Stimulated activated CD4-positive, alpha-beta T cell treated with anti-CD3 and anti-CD28 coated beads, TNF-alpha, amount 100 ng/mL, for 24 hours (primary cell): Measurements from ENCODE around the gene PRDM7.
"Not testable (repeated sequence)": the region's sequence is repeated elsewhere in the genome, so short reads cannot be mapped to it uniquely, and the experiment has no call there.

ENCODE experiments used
- DNase-seq, 3 experiments: peaks; one replicate each; pipeline ENCODE4 v3.0.0-alpha.2; 2020; ENCODE audit warnings: low read depth in 3 of 3

Gene PRDM7

DNA sequence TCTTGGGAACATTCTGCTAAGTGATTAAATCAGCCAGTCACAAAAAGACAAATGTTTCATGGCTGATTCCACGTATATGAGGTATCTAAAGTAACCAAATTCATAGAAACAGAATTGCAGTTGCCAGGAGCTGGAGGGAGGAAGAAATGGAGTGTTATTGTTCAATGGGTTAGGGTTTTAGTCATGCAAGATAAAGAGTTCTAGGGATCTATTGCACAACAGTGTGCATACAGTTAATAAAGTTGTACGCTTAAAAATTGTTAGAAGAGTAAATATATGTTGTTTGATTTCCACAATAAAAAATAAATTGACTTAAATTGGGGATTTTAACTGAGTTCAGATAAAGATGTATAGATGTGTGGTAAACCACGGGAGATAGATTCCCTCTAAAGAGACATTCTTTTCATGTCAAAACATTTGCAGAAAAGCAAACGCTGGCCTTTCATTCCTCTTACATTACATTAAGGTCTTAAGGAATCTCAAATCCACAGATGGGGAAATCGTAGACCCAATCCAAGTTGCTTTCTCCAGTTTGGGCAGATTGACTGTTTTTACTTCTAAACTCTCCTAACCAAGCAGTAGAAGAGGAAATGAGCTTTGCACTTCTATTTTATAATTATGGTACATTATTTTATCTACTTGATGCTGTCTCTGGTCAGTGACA, 4.6 kb downstream of the PRDM7 start:
- DNase-seq: no peak

DNA sequence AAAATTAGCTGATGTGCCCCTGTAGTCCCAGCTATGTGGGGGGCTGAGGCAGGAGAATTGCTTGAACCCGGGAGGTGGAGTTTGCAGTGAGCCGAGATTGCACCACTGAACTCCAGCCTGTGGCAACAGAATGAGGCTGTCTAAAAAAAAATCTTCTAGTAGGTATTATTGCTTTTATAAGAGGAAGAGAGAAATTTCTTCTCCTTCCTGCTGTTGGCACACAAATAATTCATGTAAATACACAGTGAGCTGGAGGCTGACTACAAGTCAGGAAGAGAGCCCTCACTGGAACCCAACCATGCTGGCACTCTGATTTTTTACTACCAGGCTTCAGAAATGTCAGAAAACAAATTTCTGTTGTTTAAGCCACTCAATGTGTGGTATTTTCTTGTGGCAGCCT, 6.7 kb downstream of the PRDM7 start:
- no peak for DNase-seq

DNA sequence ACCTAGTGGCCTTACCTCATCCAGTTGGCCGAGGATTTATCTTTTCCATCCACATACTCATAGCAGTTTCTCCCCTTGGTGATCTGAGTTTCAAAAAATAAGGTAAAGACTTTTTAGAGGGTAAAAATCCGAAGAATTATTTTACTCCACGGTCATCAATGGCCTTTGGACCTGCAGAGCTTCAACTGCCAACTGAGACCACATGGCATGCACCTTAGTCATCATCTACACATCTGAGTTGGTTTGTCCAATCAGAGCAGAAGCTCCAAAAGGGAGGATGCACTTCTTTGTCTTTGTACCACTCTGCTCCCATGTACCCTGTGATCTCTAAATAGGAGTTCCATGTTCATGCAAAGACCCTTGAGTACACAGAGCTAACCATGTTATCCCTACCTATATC, 15.7 kb downstream of the PRDM7 start:
- no peak for DNase-seq

DNA sequence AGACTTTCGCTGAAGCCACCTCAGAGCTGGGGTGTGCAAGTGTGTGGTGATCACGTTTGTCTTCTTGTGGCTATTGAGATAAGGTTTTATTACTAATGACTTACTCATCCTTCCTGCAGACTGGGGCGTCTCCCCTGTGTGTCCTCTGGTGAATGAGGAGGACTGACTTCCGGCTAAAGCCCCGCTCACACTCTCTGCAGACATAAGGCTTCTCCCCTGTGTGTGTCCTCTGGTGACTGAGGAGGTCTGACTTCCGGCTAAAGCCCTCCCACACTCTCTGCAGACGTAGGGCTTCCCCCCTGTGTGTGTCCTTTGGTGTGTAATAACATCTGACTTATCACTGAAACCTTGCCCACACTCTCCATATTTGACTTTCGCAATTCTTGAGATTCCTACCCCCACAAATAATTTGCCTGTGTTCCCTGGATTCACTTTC, 19.4 kb downstream of the PRDM7 start:
- DNase-seq: peak in 2 of 3 experiments; percentile 5 to 22

DNA sequence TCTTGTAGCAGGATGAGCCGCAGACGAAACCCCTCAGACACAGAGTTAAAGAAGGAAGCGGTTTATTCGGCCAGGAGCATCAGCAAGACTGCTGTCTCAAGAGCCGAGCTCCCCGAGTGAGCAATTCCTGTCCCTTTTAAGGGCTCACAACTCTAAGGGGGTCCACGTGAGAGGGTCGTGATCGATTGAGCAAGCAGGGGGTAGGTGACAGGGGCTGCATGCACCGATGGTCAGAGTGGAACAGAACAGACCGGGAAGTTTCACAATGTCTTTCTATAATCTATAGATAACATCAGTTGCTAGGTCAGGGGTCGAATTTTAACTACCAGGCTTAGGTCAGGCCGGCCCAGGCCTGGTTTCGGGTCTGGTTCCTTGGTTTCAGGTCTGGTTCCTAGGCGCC, 20.6 kb downstream of the PRDM7 start:
- DNase-seq: not testable (repeated sequence)

DNA sequence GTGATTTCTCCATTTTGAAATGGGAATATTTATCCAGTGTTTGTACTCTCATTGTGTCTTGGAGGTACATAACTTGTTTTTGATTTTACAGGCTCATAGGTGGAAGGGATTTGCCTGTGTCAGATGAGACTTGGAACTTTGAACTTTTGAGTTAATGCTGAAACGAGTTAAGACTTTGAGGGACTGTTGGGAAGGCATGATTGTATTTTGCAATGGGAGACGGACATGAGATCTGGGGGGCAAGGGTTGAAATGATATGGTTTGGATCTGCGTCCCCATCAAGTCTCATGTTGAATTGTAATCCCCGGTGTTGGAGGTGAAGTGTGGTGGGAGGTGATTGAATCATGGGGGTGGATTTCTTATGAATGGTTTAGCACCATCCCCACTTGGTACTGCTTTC, 21.8 kb downstream of the PRDM7 start:
- no peak for DNase-seq

DNA sequence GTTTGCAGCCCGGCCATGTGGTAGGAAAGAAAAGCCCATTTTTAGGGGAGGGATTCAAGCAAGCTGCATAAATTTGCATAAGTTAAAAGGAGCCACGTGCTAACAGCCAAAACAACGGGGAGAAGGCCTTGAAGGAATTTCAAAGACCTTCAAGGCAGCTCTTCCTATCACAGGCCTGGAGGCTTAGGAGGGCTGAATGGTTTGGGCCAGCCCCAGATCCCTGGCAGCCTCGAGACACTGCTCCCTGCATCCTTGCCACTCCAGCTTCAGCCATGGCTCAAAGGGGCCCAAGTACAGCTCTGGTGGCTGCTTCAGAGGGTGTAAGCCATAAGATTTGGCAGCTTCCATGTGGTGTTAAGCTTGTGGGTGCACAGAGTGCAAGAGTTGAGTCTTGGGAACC, 22.6 kb downstream of the PRDM7 start:
- no peak for DNase-seq

DNA sequence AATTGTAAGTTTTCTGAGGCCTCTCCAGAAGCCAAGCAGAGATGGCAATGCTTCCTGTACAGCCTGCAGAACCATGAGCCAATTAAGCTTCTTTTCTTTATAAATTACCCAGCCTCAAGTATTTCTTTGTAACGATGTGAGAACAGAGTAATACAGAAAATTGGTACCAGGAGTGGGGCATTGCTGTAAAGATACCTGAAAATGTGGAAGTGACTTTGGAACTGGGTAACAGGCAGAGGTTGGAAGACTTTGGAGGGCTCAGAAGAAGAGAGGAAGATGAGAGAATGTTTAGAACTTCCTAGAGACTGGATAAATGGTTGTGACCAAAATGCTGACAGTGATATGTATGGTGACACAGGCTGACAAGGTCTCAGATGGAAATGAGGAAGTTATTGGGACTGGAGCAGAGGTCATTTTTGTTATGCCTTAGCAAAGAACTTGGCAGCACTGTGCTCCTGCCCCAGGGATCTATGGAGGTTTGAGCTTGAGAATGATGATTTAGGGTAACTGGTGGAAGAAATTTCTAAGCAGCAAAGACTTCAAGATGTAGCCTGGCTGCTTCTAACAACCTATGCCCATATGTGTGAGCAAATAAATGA, 23.1 kb downstream of the PRDM7 start:
- DNase-seq: no peak

DNA sequence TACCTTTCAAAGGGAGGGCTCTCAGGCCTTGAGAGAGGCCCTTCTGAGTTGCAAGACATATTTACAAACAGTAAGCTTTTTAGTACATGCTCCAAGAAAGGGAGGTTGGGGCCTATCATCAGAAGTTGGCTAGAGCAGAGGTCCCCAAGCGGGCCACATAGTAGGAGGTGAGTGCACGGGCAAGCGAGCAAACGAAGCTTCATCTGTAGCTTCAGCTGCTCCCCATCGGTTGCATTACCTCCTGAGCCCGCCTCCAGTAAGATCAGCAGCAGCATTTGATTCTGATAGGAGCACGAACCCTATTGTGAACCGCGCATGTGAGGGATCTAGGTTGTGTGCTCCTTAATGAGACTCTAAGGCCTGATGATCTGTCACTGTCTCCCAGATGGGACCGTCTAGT, 26.2 kb downstream of the PRDM7 start:
- no peak for DNase-seq

DNA sequence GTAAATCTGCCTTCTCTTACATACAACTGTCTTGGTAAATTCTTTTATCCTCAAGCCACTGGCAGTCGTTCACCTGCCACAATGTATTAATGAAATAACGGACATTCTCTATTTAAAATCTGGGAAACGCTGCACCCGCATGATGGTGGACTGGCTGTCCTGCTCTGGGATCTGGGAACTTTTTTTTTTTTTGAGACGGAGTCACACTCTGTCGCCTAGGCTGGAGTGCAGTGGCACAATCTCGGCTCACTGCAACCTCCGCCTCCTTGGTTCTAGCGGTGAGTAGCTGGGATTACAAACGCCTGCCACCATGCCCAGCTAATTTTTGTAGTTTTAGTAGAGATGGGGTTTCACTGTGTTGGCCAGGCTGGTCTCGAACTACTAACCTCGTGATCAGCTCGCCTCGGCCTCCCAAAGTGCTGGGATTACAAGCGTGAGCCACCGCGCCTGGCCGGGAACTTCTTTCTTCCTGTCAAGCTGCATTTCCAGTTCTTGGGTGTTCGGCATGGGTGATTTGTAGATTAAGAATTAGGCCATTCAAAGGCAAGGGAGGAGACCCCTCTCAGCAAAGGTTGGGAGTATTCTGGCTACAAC, 28.3 kb downstream of the PRDM7 start:
- no peak for DNase-seq

DNA sequence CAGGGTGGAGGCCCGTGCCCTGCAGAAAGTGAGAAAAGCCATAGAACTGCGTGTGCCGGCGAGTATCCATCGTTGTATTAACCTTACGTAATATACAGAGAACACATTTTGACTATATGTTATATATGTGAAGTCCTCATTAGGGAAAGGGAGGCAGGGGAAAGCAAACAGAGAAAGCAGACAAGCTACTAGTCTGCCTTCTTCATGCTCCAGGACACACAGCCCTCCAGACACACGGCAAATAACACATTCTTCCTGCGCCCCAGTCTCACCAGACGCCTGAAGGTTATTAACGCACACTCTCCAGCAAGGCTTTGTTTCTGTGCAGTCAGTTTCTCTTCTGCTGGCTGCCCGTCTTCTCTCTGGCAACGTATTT, 28.8 kb downstream of the PRDM7 start:
- DNase-seq: no peak

DNA sequence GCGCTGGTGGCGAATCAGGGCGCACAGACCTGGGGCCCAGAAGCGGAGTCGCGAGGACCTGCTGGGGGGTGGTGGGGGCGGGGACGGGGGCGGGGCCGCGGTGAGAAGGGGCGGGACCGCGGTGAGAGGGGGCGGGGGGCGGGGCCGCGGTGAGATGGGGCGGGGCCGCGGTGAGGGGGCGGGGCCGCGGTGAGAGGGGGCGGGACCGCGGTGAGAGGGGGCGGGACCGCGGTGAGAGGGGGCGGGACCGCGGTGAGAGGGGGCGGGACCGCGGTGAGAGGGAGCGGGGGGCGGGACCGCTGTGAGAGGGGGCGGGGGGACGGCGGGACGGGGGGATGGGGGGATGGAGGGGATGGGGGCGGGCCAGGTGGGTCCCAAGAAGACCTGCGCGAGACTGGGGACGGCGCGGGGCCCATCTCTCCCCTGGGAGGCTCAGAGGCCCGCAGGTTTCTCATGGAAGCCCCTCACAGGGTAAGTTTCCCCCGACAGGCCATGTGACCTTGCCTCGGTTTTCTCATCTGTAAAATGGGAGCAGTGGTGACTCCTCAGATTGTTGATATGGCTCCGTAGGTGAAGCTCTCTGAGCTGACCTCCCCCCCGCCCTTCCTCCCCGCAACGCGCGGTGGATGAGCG, 29.3 kb downstream of the PRDM7 start:
- DNase-seq: no peak

DNA sequence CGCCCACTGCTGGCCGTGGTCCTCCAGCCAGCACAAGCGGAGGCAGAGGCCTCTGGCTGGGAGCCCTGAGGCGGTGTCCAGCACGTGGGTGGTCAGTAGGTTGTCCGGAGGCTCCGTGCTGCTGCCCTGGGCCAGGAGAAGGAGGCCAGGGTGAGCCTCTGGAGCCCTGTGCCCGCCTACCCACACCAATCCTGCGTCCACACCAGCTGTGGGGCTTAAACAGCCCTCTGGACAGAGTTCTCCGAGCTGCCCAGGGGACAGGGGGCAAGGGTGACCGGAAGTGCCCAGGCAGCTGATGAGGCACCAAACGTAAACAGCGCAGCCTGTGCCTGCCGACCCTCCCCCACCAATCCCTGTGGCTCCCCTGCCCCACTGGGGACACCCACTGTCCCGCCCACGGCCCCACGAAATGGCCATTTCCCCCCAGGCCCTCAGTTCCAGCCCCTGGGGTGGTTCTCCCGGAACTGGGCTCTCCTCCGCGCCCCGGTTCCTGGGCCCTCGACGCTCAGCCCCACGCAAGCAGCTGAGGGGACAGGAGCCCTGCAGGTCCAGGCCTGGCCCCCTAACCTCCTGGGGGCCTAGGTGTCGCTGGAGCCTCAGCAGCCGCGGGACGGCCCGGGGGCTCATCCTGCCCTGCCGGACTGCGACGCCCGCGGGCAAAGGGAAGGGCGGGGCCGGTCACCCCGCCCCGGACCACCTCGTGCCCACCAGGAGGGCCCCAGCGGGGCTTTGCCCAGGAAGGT, 30.0 kb downstream of the PRDM7 start:
- DNase-seq: no peak

DNA sequence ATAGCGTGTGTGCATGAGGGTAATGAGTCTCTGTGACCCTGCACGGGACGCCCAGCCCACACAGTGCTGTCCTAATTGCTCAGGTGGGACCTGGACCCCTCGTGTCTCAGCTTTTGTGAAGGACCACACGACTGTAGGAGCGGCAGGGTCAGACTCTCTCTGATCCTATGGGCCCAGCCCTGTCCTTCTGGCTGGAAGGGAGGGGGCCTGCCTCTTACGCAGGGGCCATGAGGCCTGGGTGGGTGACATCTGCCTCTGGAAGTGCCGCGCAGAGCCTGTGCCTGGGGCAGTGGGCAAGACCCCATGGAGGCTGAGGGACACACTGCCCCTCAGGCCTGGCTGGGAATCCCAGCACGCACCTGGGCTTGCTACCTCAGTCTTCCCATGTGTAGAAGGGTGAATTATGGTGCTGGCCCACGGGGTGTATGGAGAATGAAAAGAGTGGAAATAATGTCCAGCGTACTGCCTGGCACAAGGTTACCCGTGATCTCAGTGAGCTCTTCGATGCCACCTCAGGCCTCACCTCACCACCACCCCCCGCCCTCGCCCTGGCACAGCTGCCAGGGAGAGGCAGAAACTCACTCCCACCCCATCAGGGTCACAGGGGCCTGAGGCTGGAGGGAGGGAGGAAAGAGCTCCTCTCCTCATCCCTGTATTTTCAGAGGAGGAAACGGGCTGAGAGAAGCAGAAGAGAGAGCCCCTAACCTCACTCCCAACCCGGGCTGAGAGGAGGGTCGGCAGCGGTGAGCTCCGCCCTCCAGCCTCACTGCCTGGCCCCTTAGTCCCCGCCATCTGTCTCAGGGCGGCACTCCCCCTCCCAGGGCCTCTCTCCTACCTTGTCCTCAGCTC, 30.8 kb downstream of the PRDM7 start:
- DNase-seq: no peak

DNA sequence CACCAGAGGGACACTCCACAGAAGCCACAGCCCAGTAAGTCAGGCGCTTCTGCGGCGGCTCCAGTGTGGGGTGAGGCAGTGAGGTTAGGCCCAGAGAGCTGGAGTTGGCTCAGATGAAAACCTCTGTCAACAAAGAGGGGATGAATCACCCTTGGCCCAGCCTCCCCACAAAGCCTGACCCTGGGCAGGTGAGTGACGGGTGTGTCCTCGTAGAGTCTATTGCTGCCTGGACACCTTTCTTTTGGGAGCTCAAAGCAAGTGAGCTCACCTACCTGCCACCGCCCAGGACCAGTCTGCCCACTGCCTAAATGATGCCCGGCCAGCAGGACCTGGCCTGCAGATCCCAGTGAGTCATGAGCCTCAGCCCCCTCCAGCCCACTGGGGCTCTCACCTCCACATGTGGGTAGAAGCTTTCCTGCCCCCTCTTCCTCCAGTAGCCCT, 33.0 kb downstream of the PRDM7 start:
- no peak for DNase-seq

DNA sequence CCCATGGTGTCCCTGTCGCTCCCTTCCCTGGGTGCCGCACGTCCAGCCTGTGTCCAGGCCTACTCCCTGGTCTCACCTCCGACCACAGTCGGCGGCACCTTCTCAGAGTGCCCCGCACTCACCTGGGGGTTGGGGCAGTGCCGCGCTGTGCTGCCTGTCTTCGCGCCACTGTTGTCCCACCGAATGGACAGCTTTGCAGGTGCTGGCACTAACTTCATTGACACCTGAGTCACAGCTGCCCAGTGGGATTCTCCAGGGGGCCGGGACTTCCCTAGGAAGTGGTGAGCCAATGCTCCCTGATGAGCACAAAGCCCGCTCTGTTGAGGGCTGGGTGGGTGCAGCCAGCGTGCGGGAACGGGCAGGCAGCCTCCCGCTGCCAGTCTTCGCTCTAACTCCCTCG, 33.6 kb downstream of the PRDM7 start:
- DNase-seq: no peak

DNA sequence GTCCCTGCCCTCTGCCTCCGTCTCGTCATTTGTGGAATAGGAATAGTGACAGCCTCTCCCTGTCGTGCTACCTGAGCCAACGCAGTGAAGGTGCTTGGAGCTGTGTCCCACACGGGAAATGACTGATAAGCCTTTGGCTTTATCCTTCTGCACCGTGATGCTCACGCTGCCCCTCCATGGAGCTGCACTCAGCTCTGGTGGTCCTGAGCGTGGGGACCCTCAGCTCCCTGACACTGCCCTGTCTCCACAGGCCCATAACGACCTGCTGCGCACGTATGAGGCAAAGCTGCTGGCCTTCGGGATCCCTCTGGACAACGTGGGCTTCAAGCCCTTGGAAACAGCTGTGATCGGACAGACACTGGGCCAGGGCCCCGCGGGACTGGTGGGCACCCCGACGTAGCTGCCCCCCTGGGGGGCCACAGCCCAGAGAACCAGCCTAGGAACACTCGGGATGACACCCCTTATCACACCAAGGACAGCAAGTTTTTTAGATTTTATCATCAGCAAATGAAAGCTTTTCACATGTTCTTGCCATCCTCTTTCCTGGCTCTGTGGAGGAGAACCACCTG, 34.1 kb downstream of the PRDM7 start:
- DNase-seq: no peak

DNA sequence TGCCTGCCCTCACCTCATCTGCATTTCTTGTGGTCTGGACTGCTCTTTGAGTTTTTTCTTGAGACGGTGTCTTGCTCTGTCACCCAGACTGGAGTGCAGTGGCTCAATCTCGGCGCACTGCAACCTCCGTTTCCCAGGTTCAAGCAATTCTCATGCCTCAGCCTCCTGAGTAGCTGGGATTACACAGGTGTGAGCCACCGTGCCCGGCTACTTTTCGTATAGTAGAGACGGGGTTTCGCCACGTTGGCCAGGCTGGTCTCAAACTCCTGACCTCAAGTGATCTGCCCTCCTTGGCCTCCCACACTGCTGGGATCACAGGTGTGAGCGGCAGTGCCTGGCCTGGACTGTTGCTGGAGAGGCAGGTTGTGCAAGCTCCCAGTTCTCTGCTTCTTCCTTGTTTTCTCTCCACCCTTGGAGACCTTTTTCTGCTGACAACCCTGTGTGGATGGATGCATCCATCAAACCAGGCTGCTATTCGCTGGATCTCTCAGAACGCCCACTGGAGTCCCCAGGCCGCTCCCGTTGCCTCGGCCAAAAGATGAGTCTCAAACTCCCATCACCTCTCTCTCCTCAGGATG, 35.1 kb downstream of the PRDM7 start:
- no peak for DNase-seq

DNA sequence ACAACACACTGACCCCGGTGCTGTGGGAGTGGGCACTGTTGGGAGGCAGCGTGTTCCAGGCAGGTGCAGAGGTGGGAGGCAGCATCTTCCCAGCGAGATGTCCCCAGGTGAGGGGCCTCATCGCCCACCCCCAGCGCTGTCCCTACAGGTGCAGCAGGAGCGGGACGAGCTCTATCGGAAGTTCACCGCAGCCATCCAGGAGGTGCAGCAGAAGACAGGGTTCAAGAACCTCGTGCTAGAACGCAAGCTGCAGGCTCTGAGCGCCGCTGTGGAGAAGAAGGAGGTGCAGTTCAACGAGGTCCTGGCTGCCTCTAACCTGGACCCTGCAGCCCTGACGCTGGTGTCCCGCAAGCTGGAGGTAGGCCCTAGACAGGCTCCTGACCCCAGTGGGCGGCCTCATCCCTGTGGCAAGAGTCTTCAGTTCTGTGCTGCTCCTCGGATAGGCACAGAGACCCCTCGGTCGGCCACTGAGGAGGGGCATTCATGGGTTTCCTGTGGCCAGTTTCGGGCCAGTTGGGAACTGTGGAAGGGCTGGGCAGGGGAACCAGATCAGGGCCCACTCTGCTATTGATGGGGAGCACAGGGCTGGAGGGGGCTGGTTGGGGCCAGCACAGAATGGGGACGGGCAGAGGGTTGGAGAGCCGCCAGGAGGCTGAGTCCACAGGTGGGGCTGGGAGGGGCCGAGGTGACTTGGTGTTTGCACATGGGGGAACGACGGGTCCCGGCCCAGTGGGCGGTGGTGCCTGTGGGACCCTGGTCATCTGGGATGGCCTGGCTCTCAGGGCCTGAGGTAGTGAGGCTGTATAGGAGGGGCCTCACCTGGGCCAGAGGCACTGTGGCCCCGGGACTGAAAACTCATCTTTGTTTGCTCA, 36.7 kb downstream of the PRDM7 start:
- no peak for DNase-seq

DNA sequence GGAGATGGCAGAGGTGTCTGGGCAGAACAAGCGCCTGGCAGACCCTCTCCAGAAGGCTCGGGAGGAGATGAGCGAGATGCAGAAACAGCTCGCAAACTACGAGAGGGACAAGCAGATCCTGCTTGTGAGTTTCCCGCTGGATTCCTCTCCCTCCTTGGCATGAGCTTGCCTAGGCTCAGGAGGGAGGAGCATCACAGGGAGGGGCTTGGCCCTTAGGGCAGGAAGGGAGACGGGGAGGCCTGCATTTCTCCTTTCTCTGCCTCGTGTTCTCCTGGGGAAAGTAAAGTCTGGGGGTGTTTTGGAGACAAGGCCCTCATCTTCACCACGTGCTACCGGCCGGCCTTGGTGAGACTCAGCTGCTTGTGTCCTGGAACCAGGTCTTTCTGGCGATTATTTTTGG, 39.9 kb downstream of the PRDM7 start:
- no peak for DNase-seq
